Kidney epithelial cell (primary cell): ENCODE data around the gene ARHGAP32. TPM values are rescaled to one million over a fixed set of nuclear protein-coding genes. Genes with fewer than 3 reads are reported as not detected.

Experiments
- DNase-seq: peaks from one replicate; pipeline ENCODE4 v3.0.0-alpha.2; 2010; ENCODE audit warnings: low read depth
- H3K27me3 ChIP-seq: 2 replicates; pipeline ENCODE4 v1.6.0; 2011; ENCODE audit warnings: low read length; ENCODE audit not compliant: control insufficient read depth, insufficient read depth
- H3K36me3 ChIP-seq: 2 replicates; pipeline ENCODE4 v1.5.1; 2011; ENCODE audit warnings: low read length; ENCODE audit not compliant: control insufficient read depth, insufficient read depth
- H3K4me3 ChIP-seq: 2 replicates; pipeline ENCODE4 v1.5.1; 2011; ENCODE audit warnings: low read depth, mild to moderate bottlenecking, control low read depth, low read length
- CTCF ChIP-seq: IDR thresholded peaks from 2 replicates; pipeline ENCODE4 v1.5.1; 2011; ENCODE audit warnings: mild to moderate bottlenecking, moderate library complexity, low read length, control low read depth, inconsistent platforms; ENCODE audit not compliant: insufficient read depth, poor library complexity, severe bottlenecking
- total RNA-seq: library from RNA; depleted of rRNA; stranded (reverse); fragments of >200 nt; gene quantifications from 2 replicates; pipeline ENCODE4 v1.2.3, GENCODE V29; 2015

ARHGAP32 gene
- total RNA-seq, 1 donor from 2014 or later: 15.4 TPM

DNA sequence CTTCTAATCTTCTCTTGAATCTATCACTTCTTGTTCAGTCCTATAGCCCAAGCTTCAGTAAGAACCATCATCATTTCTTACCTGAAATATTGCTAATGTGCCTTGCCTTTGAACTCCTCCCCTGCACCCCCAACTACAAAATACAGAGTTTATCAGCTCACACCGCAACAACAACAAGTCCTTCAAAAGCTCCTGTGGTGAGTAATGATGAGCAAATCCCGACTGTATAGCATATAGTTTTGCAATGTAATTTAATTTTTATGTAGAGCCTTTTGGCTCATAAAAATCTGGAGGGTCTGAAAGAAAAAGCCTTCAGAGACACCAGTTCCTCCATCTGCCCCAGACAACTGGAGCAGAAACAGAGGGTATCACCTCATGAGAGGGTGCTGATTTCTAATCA, 124.7 kb downstream of the ARHGAP32 start:
- Histone ChIP-seq H3K27me3 (no peaks in the 10 kb centered on the region), H3K36me3 (no peaks in the 10 kb centered on the region), H3K4me3 (no peak overlapping the region)
- no peak for TF ChIP-seq CTCF
- DNase-seq: no peak

DNA sequence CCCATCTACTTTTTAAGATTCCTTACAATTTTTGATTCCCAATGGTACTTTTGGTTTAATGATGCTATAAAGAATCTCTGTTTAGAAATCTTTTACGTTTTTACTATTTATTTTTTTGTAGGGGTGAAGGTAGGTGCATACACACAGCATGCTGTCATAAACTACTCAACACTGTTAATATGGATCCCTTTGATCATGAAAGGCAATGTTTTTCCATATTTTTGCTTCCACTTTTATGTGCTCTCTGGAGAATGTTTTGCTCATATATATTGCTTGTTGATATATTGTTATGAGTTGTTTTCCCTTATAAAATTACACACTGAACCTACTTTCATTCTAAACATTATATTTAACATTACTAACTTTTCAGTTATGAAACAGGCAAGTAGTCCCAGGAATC, 125.9 kb downstream of the ARHGAP32 start:
- no peak overlapping the region for H3K4me3 ChIP-seq
- no peak for DNase-seq

DNA sequence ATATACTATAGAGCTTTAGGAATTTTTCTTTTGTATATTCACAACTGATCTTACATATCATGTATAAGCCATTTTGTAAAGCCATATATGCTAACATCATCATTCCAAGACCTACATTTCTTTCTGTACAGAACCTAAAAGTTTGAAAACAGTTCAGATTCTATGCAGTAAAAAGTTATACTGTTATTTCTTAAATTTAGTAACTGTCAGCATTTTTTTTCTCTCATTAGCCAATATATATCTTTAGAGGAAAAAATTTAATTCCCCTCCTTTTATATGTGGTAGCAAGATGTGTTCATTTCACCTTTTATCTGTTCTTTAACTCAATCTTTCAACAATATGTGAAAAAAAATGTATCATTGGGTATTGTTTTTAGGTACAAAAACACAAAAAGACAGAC, 129.0 kb downstream of the ARHGAP32 start:
- Histone ChIP-seq H3K27me3 (no peaks in the 10 kb centered on the region), H3K4me3 (no peak overlapping the region), H3K36me3 (no peaks in the 10 kb centered on the region)
- no peak for TF ChIP-seq CTCF
- no peak for DNase-seq

More for the DNA sequence above, 125.9 kb downstream of the ARHGAP32 start:
- no peak for TF ChIP-seq CTCF
- no peaks in the 10 kb centered on the region for H3K36me3 ChIP-seq
- no peaks in the 10 kb centered on the region for H3K27me3 ChIP-seq

DNA sequence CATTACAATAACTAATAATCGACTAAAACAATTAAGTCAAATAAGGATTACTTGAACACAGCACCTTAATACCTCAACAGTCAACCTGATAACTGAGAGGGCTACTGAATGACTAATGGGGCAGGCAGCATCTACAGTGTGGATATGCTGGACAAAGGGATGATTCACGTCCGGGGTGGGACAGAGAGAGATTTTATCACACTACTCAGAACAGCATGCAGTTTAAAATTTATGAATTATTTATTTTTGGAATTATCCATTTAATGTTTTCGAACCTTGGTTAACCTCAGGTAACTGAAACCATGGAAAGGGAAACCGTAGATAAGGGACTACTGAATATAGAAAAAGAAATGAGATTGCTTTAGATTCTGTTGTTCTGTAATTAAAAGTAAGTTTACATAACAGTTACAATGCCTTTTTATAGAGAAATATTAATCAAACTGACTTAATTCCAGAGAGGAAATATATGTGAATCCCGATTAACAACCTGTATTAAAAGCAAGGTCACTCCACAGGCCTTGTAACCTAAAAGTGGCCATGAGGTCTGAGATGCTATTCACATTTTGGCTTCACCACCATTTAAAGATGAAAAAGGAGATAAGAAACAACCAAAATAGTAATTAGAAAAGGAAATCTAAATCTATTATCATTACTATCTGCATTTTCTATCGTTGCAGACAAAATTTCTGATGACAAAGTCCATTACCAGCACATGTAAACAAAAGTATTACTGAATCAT, 130.5 kb downstream of the ARHGAP32 start:
- Histone ChIP-seq H3K4me3 (no peak overlapping the region), H3K36me3 (no peaks in the 10 kb centered on the region), H3K27me3 (no peaks in the 10 kb centered on the region)
- TF ChIP-seq CTCF: no peak
- peak; percentile 31 for DNase-seq

GRCh38 chr11:129056916-129057315, 135.2 kb downstream of the ARHGAP32 start:
- Histone ChIP-seq H3K36me3 (no peaks in the 10 kb centered on the region), H3K4me3 (no peak overlapping the region), H3K27me3 (no peaks in the 10 kb centered on the region)
- no peak for DNase-seq
- TF ChIP-seq CTCF: no peak

DNA sequence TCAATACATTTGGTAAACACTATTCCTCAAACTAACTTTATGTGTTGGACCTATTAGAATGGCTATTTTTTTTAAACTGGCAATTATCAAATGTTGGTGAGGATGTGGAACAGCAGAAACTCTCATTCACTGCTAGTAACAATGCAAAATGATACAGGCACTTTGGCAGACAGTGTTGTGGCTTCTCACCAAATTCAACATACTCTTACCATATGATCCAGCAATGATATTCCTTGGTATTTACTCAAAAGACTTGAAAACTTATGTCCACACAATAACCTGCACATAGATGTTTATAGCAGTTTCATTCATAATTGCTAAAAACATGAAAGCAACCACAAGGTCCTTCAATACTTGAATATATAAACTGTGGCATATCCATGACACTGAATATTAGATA, 136.9 kb downstream of the ARHGAP32 start:
- Histone ChIP-seq H3K4me3 (no peak overlapping the region), H3K36me3 (no peaks in the 10 kb centered on the region), H3K27me3 (no peaks in the 10 kb centered on the region)
- no peak for DNase-seq
- TF ChIP-seq CTCF: no peak
